Nephron (organoid): ENCODE measurements around the gene MSH4.
"Not testable (repeated sequence)": the region's sequence is repeated elsewhere in the genome, so short reads cannot be mapped to it uniquely, and the experiment has no call there.

Experiments
- H3K27ac Mint-ChIP-seq, 3 experiments: 2 replicates each; pipeline ENCODE4 v1.8.0; 2020; ENCODE audit warnings: mixed read lengths in 3 of 3, mild to moderate bottlenecking in 2 of 3, moderate library complexity in 1 of 3
- H3K27me3 Mint-ChIP-seq: 2 replicates; pipeline ENCODE4 v1.8.0; 2021; ENCODE audit warnings: low read depth, mild to moderate bottlenecking, moderate library complexity, mixed read lengths
- H3K36me3 Mint-ChIP-seq: 2 replicates; pipeline ENCODE4 v1.8.0; 2020; ENCODE audit warnings: low read depth, mixed read lengths
- H3K4me1 Mint-ChIP-seq: 2 replicates; pipeline ENCODE4 v1.8.0; 2020; ENCODE audit warnings: mixed read lengths
- H3K4me3 Mint-ChIP-seq, 3 experiments: 2 replicates each; pipeline ENCODE4 v1.8.0; 2020; ENCODE audit warnings: mild to moderate bottlenecking in 3 of 3, mixed read lengths in 3 of 3, moderate library complexity in 2 of 3
- H3K9me3 Mint-ChIP-seq: 2 replicates; pipeline ENCODE4 v1.8.0; 2020; ENCODE audit warnings: mixed read lengths
- TF ChIP-seq, protein P1 (sequence below), 3 experiments: fragments of 200-600 bp; sonication (generic); IDR thresholded peaks; one replicate each; pipeline ENCODE4 v1.5.0; 2021; ENCODE audit warnings: antibody characterized with exemption in 3 of 3; ENCODE audit not compliant: unreplicated experiment in 3 of 3

The MSH4 gene

GRCh38 chr1:75901371-75901770 is 104.7 kb downstream of the MSH4 start:
- Mint-ChIP-seq H3K27ac (no peak overlapping the region), H3K36me3 (no peaks in the 10 kb centered on the region), H3K27me3 (no peaks in the 10 kb centered on the region), H3K9me3 (no peaks in the 10 kb centered on the region), H3K4me1 (no peaks in the 10 kb centered on the region), H3K4me3 (no peak overlapping the region)
- TF ChIP-seq, protein P1, sequence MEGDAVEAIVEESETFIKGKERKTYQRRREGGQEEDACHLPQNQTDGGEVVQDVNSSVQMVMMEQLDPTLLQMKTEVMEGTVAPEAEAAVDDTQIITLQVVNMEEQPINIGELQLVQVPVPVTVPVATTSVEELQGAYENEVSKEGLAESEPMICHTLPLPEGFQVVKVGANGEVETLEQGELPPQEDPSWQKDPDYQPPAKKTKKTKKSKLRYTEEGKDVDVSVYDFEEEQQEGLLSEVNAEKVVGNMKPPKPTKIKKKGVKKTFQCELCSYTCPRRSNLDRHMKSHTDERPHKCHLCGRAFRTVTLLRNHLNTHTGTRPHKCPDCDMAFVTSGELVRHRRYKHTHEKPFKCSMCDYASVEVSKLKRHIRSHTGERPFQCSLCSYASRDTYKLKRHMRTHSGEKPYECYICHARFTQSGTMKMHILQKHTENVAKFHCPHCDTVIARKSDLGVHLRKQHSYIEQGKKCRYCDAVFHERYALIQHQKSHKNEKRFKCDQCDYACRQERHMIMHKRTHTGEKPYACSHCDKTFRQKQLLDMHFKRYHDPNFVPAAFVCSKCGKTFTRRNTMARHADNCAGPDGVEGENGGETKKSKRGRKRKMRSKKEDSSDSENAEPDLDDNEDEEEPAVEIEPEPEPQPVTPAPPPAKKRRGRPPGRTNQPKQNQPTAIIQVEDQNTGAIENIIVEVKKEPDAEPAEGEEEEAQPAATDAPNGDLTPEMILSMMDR (IDR thresholded peaks at IDR 0.05; ENCODE audit: unreplicated experiment in 3 of 3) = no peak

DNA sequence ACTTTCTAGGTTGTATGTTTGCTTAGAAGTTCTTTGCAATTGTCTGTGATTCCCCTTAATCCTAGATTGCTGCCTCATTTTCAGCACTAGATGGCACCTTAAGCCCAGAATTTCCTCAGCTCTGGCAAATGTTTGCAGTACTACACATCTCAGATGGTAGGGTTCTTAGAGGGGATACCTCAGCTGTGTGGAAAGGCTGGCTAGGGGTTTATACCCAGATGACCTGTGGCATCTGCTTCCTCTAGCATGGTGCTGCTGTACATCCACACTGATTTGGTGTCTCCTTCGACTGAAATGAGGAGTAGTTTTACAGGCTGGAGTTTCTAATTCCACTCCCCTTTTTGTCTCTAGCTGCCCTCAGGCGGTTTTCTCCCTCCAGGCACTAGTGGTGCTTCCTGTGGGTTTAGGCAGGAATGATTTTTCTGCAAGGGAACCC is 112.1 kb downstream of the MSH4 start:
- Mint-ChIP-seq H3K9me3 (peaks cover 16% of the 10 kb centered on the region), H3K4me1 (no peaks in the 10 kb centered on the region)

GRCh38 chr1:75916834-75917233 is 120.2 kb downstream of the MSH4 start:
- Mint-ChIP-seq H3K4me3 (no peak overlapping the region), H3K36me3 (no peaks in the 10 kb centered on the region), H3K9me3 (peaks cover 3% of the 10 kb centered on the region), H3K4me1 (no peaks in the 10 kb centered on the region), H3K27ac (no peak overlapping the region), H3K27me3 (no peaks in the 10 kb centered on the region)
- TF ChIP-seq, protein P1 (IDR thresholded peaks at IDR 0.05; ENCODE audit: unreplicated experiment in 3 of 3) = no peak

More for the DNA sequence above, 112.1 kb downstream of the MSH4 start:
- no peak overlapping the region for H3K27ac Mint-ChIP-seq
- no peak overlapping the region for H3K4me3 Mint-ChIP-seq
- H3K36me3 Mint-ChIP-seq = no peaks in the 10 kb centered on the region
- no peaks in the 10 kb centered on the region for H3K27me3 Mint-ChIP-seq
- TF ChIP-seq, protein P1 (IDR thresholded peaks at IDR 0.05; ENCODE audit: unreplicated experiment in 3 of 3) = peak; percentile 55 to 63 (median 62)

DNA sequence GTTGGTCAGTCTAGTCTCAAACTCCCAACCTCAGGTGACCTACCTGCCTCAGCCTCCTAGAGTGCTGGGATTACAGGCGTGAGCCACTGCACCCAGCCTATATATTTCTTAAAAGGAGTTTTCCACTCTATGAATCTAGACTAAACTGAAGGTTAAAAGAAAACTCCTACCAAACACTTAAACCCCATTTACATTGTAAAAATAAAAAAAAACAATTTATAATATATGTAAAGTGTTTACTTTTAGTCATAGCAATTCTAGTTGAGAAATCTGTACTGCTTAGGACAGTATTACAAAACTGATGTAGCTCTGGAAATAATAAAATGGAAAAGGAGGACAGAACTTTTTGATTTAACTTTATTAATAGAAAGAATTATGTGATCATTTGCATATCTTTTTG is 126.0 kb downstream of the MSH4 start:
- no peaks in the 10 kb centered on the region for H3K27me3 Mint-ChIP-seq
- no peaks in the 10 kb centered on the region for H3K9me3 Mint-ChIP-seq
- no peaks in the 10 kb centered on the region for H3K36me3 Mint-ChIP-seq
- H3K27ac Mint-ChIP-seq = no peak overlapping the region
- no peak overlapping the region for H3K4me3 Mint-ChIP-seq
- H3K4me1 Mint-ChIP-seq = no peaks in the 10 kb centered on the region
- TF ChIP-seq, protein P1 (IDR thresholded peaks at IDR 0.05; ENCODE audit: unreplicated experiment in 3 of 3) = no peak

DNA sequence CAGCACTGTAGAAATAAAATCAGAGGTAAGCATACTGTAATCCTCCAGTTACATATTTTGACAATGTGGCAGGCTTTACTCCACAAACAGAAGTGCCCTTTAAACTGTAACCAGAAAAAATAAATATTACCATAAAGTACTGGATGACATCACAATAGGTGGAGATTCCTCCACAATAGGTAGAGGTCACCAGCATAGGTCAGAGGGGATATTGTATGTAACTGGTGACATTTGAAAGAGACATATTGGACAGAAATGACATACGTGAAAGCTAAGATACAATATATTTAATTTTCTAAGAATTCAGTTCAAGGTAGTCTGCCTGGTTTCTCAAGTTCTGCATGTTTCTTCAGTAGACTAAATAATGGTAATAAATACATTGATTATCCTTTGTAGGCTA is 135.6 kb downstream of the MSH4 start, which contains the start of gene ASB17:
Gene ASB17, minus strand, starts transcription at position 101 of the 400 bp plus-strand sequence. CDS start 113 bp downstream, outside the sequence.
- no peaks in the 10 kb centered on the region for H3K9me3 Mint-ChIP-seq
- H3K27ac Mint-ChIP-seq = no peak within 1 kb of the TSS
- H3K4me3 Mint-ChIP-seq = no peak within 1 kb of the TSS
- H3K4me1 Mint-ChIP-seq = peaks cover 10% of the 10 kb centered on the region
- TF ChIP-seq, protein P1 (IDR thresholded peaks at IDR 0.05; ENCODE audit: unreplicated experiment in 3 of 3) = no peak
- H3K27me3 Mint-ChIP-seq = no peaks in the 10 kb centered on the region
- H3K36me3 Mint-ChIP-seq = no peaks in the 10 kb centered on the region

DNA sequence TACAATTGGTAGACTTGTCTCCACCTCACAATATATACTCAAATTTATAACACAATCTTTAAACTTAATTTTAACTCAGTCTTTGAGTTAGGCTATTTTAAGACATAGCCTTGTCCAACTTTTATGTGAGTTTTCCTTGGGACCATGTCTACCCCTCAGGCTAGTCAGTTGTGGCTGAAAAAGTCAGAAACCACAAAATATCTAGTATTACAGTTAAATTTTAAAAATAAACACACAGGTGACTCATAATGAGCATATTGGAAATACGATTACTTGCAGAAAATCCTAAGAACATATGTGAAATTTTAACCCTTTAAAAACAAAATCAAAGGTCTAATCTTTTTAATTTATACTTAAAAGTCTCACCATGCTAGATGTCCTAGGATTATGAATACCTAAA is 140.4 kb downstream of the MSH4 start:
- TF ChIP-seq, protein P1 (IDR thresholded peaks at IDR 0.05; ENCODE audit: unreplicated experiment in 3 of 3) = no peak
- H3K4me3 Mint-ChIP-seq = no peak overlapping the region

DNA sequence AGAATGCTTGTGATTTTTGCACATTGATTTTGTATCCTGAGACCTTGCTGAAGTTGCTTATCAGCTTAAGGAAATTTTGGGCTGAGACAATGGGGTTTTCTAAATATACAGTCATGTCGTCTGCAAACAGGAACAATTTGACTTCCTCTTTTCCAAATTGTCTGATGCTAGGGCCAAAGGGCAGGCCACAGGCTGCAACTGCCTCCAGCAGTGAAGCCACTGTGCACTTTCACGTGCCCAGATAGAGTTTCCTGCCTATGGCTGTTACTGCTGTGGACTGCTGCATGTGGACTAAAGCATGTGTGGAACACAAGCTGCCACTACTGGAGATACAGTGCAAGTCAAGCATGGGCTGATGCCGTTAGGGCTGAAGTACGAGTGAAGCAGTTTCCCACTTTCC is 146.4 kb downstream of the MSH4 start:
- not testable (repeated sequence) for H3K4me1 Mint-ChIP-seq, H3K36me3 Mint-ChIP-seq, H3K27ac Mint-ChIP-seq, H3K4me3 Mint-ChIP-seq, H3K27me3 Mint-ChIP-seq
- H3K9me3 Mint-ChIP-seq = peaks cover 28% of the 10 kb centered on the region

More for the DNA sequence above, 140.4 kb downstream of the MSH4 start:
- no peaks in the 10 kb centered on the region for H3K36me3 Mint-ChIP-seq
- H3K4me1 Mint-ChIP-seq = no peaks in the 10 kb centered on the region
- H3K27me3 Mint-ChIP-seq = no peaks in the 10 kb centered on the region
- H3K9me3 Mint-ChIP-seq = peaks cover 7% of the 10 kb centered on the region
- no peak overlapping the region for H3K27ac Mint-ChIP-seq
